Measurements from ENCODE around the gene PGGHG. TPM values are rescaled to one million over a fixed set of nuclear protein-coding genes. Genes with fewer than 3 reads are reported as not detected.

PGGHG gene
- total RNA-seq, 4 donors from 2014 or later = 13.3 to 23.7 (median 18.8) TPM

DNA sequence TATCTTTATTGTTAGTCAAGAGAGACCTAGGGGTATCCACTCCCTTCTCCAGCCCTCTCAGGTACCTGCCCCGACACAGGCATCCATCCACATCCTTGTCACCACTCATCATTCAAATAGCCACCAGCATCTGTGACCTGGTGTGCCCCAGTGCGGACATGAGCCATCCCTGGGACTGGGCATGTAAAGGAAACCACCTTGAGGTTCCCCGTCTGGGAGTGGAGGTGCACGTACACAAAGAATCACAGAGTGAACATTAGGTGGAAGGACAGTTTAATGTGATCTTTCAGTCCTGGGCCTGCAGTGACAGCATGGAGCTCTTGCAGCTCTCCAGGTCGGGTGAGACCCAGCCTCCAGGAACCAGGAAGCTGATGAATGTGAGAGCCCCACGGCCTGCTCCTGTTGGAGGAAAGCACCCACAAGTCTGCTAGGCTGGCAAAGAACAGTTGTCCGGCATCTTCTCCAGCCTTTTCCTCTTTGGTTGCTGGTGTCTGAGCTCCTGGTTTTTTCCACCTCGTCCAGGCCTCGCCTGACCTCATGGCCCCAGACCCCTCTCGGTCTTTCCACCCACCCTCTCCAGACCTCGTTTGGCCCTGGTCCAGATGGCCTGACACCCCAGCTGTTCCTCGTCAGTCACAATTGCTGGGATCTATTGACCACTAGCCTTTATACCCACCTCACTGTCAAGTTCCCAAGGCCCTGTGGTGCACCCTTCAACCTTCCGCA lies 35.6 kb upstream of the PGGHG start:
- Histone ChIP-seq H3K27me3 (no peaks in the 10 kb centered on the region), H3K27ac (replicated peaks in 1 of 4) (no peak overlapping the region), H3K4me3 (no peak overlapping the region), H3K9me3 (no peaks in the 10 kb centered on the region), H3K36me3 (peaks cover 34 to 56% (median 55%) of the 10 kb centered on the region in 4 donors), H3K4me1 (no peaks in the 10 kb centered on the region)
- TF ChIP-seq POLR2AphosphoS5 (IDR thresholded peaks at IDR 0.05) (no peak), EP300 (IDR thresholded peaks at IDR 0.05) (no peak), POLR2A (IDR thresholded peaks at IDR 0.05; ENCODE audit: low read depth) (no peak)
- TF ChIP-seq, protein P1, sequence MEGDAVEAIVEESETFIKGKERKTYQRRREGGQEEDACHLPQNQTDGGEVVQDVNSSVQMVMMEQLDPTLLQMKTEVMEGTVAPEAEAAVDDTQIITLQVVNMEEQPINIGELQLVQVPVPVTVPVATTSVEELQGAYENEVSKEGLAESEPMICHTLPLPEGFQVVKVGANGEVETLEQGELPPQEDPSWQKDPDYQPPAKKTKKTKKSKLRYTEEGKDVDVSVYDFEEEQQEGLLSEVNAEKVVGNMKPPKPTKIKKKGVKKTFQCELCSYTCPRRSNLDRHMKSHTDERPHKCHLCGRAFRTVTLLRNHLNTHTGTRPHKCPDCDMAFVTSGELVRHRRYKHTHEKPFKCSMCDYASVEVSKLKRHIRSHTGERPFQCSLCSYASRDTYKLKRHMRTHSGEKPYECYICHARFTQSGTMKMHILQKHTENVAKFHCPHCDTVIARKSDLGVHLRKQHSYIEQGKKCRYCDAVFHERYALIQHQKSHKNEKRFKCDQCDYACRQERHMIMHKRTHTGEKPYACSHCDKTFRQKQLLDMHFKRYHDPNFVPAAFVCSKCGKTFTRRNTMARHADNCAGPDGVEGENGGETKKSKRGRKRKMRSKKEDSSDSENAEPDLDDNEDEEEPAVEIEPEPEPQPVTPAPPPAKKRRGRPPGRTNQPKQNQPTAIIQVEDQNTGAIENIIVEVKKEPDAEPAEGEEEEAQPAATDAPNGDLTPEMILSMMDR (IDR thresholded peaks at IDR 0.05) = no peak
- 65% methylated on average over 12 of the region's 13 CpGs for WGBS
- DNase-seq (ENCODE audit: extremely low spot score) = no peak
- intact Hi-C loops (cut with DNase I) = loop anchor here (5.0 kb wide), 1 partner anchor 109 kb away; no protein-coding TSS in a partner anchor

DNA sequence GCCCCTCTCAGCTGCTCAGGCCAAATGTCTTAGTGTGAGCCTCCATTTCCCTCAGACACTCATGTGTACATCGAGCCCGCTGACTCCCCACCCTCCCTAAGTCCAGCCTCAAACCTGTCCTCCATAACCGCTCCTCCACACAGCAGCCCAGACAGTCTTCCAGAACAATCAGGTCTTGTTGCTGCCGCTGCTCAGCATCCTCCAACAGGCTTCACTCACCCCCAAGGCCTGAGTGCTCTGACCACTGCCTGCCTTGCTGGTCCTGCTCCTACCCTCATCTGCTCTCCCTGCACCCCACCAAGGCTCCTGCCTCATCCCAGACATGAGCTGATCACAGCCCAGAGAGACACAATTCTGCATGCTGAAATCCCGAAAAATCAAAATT lies 35.0 kb upstream of the PGGHG start:
- H3K4me3 ChIP-seq = no peak overlapping the region
- no peaks in the 10 kb centered on the region for H3K4me1 ChIP-seq
- TF ChIP-seq POLR2A (IDR thresholded peaks at IDR 0.05; ENCODE audit: low read depth) (no peak), POLR2AphosphoS5 (IDR thresholded peaks at IDR 0.05) (no peak), EP300 (IDR thresholded peaks at IDR 0.05) (no peak)
- TF ChIP-seq, protein P1 (IDR thresholded peaks at IDR 0.05) = no peak
- no peak overlapping the region for H3K27ac ChIP-seq (replicated peaks in 1 of 4)
- H3K27me3 ChIP-seq = no peaks in the 10 kb centered on the region
- H3K36me3 ChIP-seq = peaks cover 28 to 51% (median 49%) of the 10 kb centered on the region in 4 donors
- WGBS = 68% methylated on average over 5 of the region's 5 CpGs
- no peaks in the 10 kb centered on the region for H3K9me3 ChIP-seq
- DNase-seq (ENCODE audit: extremely low spot score) = no peak
- intact Hi-C loops (cut with DNase I) = loop anchor here (5.0 kb wide), 1 partner anchor 108 kb away; no protein-coding TSS in a partner anchor

DNA sequence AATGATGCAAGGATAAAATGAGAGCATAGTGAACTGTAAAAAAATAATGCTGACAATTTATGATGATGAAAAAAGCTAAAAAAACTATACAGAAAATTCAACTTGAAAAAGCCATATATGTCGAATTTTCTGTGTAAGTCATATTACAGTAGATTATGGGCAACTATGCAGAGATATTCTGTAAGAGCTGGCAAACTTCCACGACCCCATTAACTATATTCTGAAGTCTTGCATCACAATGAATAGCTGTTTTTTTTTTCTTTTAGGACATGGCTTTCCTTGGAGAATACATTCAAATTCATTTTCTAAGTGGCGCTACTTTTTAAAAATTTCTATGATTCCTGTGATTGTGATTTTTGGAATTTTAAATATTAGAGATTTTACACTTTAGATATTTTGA lies 33.8 kb upstream of the PGGHG start:
- intact Hi-C loops (cut with DNase I) = no loop called here
- Histone ChIP-seq H3K27me3 (peaks cover 0 to under 1% (median 0%) of the 10 kb centered on the region in 4 donors), H3K27ac (replicated peaks in 1 of 4) (no peak overlapping the region), H3K9me3 (no peaks in the 10 kb centered on the region), H3K36me3 (peaks cover 22 to 39% (median 38%) of the 10 kb centered on the region in 4 donors), H3K4me3 (no peak overlapping the region), H3K4me1 (no peaks in the 10 kb centered on the region)
- no peak for TF ChIP-seq POLR2A (IDR thresholded peaks at IDR 0.05; ENCODE audit: low read depth)
- no peak for TF ChIP-seq POLR2AphosphoS5 (IDR thresholded peaks at IDR 0.05)
- TF ChIP-seq EP300 (IDR thresholded peaks at IDR 0.05) = no peak
- DNase-seq (ENCODE audit: extremely low spot score) = no peak
- WGBS = 56% methylated on average over 3 of the region's 3 CpGs

DNA sequence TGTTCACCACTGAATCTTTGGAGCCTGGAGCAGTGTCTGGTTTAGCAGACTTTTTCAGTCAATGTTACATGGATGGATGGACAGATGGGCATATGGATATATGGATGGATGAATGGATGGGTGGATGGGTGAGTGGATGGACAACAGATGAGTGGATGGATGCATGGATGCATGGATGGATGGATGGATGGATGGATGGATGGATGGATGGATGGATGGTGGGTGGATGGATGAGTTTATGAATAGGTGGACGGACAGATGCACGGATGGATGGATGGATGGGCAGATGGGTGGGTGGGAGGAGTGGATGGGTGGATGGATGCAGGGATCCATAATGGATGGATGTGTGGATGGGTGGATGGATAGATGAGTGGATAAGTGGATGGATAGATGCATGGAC lies 33.1 kb upstream of the PGGHG start:
- H3K4me3 ChIP-seq = no peak overlapping the region
- peaks cover 0 to 2% (median 0%) of the 10 kb centered on the region in 4 donors for H3K27me3 ChIP-seq
- intact Hi-C loops (cut with DNase I) = no loop called here
- H3K27ac ChIP-seq (replicated peaks in 1 of 4) = no peak overlapping the region
- 90% methylated on average over 2 of the region's 2 CpGs for WGBS
- H3K4me1 ChIP-seq = no peaks in the 10 kb centered on the region
- H3K36me3 ChIP-seq = peaks cover 22 to 33% (median 32%) of the 10 kb centered on the region in 4 donors
- TF ChIP-seq POLR2AphosphoS5 (IDR thresholded peaks at IDR 0.05) (no peak), POLR2A (IDR thresholded peaks at IDR 0.05; ENCODE audit: low read depth) (no peak), EP300 (IDR thresholded peaks at IDR 0.05) (no peak)
- TF ChIP-seq, protein P1 (IDR thresholded peaks at IDR 0.05) = no peak
- H3K9me3 ChIP-seq = no peaks in the 10 kb centered on the region
- DNase-seq (ENCODE audit: extremely low spot score) = no peak

DNA sequence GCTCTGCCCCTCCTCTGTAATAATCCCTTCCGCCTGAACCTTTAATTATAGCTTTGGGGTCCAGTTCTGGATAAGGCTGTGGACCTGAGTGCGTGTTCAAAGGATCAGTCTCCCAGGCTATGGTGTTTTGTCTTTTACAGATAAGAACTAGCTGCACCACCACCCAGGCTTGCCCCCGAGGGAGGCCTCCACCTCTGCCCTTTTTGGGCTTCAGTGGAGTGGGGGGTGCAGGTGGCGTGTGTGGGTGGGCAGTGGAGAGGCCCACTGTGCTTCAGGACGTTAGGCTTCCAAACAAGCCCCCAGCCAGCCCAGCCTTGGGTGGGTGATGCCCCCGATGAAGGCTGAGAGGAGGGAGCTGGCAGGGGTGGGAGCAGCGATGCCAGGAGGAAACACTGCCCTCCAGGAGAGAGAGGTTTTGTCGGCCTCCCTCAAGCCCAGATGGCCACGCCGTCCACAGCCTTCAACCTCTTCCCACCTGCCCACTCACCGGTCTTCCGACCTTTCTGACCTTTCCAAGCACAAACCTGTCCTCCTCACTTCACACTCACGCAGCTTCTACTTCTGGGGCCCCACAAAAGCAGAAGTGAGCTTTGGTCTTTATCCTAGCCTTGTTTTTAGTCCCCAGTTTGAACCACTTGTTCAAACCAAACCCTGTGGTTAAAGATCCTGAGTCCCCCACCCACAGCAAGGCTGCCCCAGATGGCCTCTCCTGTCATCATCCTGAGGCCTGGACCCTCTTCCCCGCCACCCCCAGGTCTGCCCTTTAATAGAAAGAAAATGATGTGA lies 31.8 kb upstream of the PGGHG start:
- Histone ChIP-seq H3K4me1 (no peaks in the 10 kb centered on the region), H3K4me3 (no peak overlapping the region), H3K27me3 (peaks cover 0 to 2% (median 0%) of the 10 kb centered on the region in 4 donors), H3K9me3 (no peaks in the 10 kb centered on the region), H3K27ac (replicated peaks in 1 of 4) (no peak overlapping the region), H3K36me3 (peaks cover 15 to 19% (median 18%) of the 10 kb centered on the region in 4 donors)
- intact Hi-C loops (cut with DNase I) = no loop called here
- TF ChIP-seq, protein P1 (IDR thresholded peaks at IDR 0.05) = no peak
- TF ChIP-seq POLR2A (IDR thresholded peaks at IDR 0.05; ENCODE audit: low read depth) (no peak), EP300 (IDR thresholded peaks at IDR 0.05) (no peak)
- WGBS = 81% methylated on average over 9 of the region's 14 CpGs
- DNase-seq (ENCODE audit: extremely low spot score) = no peak

All from esophagus muscularis mucosa (tissue), 4 donors.